HepG2 (cell line): ENCODE results near the gene TCAP. TPM values are rescaled to one million over a fixed set of nuclear protein-coding genes. Genes with fewer than 3 reads are reported as not detected.
A peak's percentile ranks its signal among the peaks of the same experiment; 100 is the strongest.

Experiments
- ATF7 ChIP-seq, 2 experiments: fragments of 450-650 bp in 1 of 2; sonication (generic) in 1 of 2; formaldehyde crosslinking in 1 of 2; IDR thresholded peaks; 2 replicates each; pipeline versions ENCODE4 v1.4.0 to v1.6.1; 2016 to 2020; ENCODE audit warnings: antibody characterized with exemption in 1 of 2, mild to moderate bottlenecking in 1 of 2, missing genetic modification reagents in 1 of 2
- FOXA3 ChIP-seq: IDR thresholded peaks from 2 replicates; pipeline ENCODE4 v1.6.1; 2016; ENCODE audit warnings: missing genetic modification reagents, missing compliant biosample characterization
- LCORL ChIP-seq, 2 experiments: fragments of 450-650 bp in 1 of 2; sonication (generic) in 1 of 2; formaldehyde crosslinking in 1 of 2; IDR thresholded peaks; 2 replicates each; pipeline versions ENCODE4 v1.5.0 to v1.6.1; 2017 to 2020; ENCODE audit warnings: antibody characterized with exemption in 1 of 2, missing genetic modification reagents in 1 of 2
- POGZ ChIP-seq: sonication (generic); formaldehyde crosslinking; IDR thresholded peaks from 2 replicates; pipeline ENCODE4 v1.4.0; 2020; ENCODE audit warnings: mild to moderate bottlenecking, missing genetic modification reagents
- PPARG ChIP-seq: conservative IDR thresholded peaks from 2 replicates; pipeline ENCODE4 v1.6.1; 2016; ENCODE audit warnings: missing biosample characterization, missing genetic modification reagents
- RBFOX2 ChIP-seq: fragments of 200-400 bp; formaldehyde crosslinking; IDR thresholded peaks from 2 replicates; pipeline ENCODE4 v1.6.1; 2017; ENCODE audit warnings: low read depth, mild to moderate bottlenecking, low read length
- ZBTB4 ChIP-seq: sonication (generic); formaldehyde crosslinking; IDR thresholded peaks from 2 replicates; pipeline ENCODE4 v1.4.0; 2020; ENCODE audit warnings: missing genetic modification reagents, mild to moderate bottlenecking, borderline replicate concordance
- ZFP36L1 ChIP-seq: sonication (generic); formaldehyde crosslinking; IDR thresholded peaks from 2 replicates; pipeline ENCODE4 v1.8.0; 2022; ENCODE audit warnings: mild to moderate bottlenecking, missing genetic modification reagents, moderate library complexity
- ZNF790 ChIP-seq: sonication (generic); formaldehyde crosslinking; IDR thresholded peaks from 2 replicates; pipeline ENCODE4 v1.8.0; 2022; ENCODE audit warnings: missing genetic modification reagents, mild to moderate bottlenecking, borderline replicate concordance
- polyA plus RNA-seq, 8 experiments: library from polyadenylated mRNA; depleted of rRNA in 3 of 8; stranded (reverse) in 7 of 8; unstranded in 1 of 8; fragments of >200 nt; fragmentation: Illumina TruSeq in 4 of 8; extraction: Trizol in 4 of 8; gene quantifications; 2 replicates each; pipeline versions ENCODE4 v1.2.1 to v1.2.3, GENCODE V29; 2011 to 2016; ENCODE audit warnings: low read depth in 4 of 8, missing spikeins in 1 of 8, mixed read lengths in 1 of 8; ENCODE audit not compliant: insufficient read depth in 1 of 8
- total RNA-seq, 5 experiments: library from RNA; depleted of rRNA; stranded (reverse); fragments of >200 nt; fragmentation: Illumina TruSeq; extraction: Trizol; gene quantifications; 2 replicates each; pipeline ENCODE4 v1.2.3, GENCODE V29; 2016; ENCODE audit warnings: low read depth in 1 of 5
- TF ChIP-seq, protein P1 (sequence below): sonication (generic); formaldehyde crosslinking; IDR thresholded peaks from 2 replicates; pipeline ENCODE4 v1.8.0; 2022; ENCODE audit warnings: missing genetic modification reagents, mild to moderate bottlenecking, inconsistent platforms, borderline replicate concordance
- TF ChIP-seq, protein P2 (sequence below): sonication (generic); formaldehyde crosslinking; IDR thresholded peaks from 2 replicates; pipeline ENCODE4 v1.4.0; 2020; ENCODE audit warnings: missing genetic modification reagents, borderline replicate concordance
- TF ChIP-seq, protein P3 (sequence below): sonication (generic); formaldehyde crosslinking; IDR thresholded peaks from 2 replicates; pipeline ENCODE4 v1.5.1; 2020; ENCODE audit warnings: mild to moderate bottlenecking, missing genetic modification reagents, borderline replicate concordance
- TF ChIP-seq, protein P4 (sequence below): sonication (generic); IDR thresholded peaks from 2 replicates; pipeline ENCODE4 v1.6.1; 2016; ENCODE audit warnings: low read depth, borderline replicate concordance
- TF ChIP-seq, protein P5 (sequence below): fragments of 450-650 bp; IDR thresholded peaks from 2 replicates; pipeline ENCODE4 v1.6.1; 2017

The TCAP gene
- total and polyA plus RNA-seq, 2 of the 13 experiments (the other 11 are each of a cell fraction or from before 2014, with no cell fraction given) = 0.24 to 0.65 TPM

GRCh38 chr17:39702901-39703893, 38.0 kb downstream of the TCAP start (continued):
- TF ChIP-seq POGZ (CRISPR knock-in tag) = no peak
- peak; percentile 93 for TF ChIP-seq ZFP36L1 (CRISPR knock-in tag)
- TF ChIP-seq RBFOX2 = no peak
- TF ChIP-seq, protein P1, sequence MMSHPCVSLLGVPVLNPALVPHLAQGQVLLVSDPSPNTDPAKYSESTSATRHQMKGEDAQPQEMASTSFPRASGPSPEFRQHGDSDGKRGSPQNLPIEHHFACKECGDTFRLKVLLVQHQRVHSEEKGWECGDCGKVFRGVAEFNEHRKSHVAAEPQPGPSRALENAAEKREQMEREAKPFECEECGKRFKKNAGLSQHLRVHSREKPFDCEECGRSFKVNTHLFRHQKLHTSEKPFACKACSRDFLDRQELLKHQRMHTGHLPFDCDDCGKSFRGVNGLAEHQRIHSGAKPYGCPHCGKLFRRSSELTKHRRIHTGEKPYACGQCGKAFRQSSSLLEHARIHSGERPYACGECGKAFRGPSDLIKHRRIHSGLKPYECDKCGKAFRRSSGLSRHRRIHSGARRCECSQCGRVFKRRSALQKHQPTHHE (CRISPR knock-in tag) = no peak
- TF ChIP-seq ZBTB4 (CRISPR knock-in tag) = no peak
- TF ChIP-seq, protein P2, sequence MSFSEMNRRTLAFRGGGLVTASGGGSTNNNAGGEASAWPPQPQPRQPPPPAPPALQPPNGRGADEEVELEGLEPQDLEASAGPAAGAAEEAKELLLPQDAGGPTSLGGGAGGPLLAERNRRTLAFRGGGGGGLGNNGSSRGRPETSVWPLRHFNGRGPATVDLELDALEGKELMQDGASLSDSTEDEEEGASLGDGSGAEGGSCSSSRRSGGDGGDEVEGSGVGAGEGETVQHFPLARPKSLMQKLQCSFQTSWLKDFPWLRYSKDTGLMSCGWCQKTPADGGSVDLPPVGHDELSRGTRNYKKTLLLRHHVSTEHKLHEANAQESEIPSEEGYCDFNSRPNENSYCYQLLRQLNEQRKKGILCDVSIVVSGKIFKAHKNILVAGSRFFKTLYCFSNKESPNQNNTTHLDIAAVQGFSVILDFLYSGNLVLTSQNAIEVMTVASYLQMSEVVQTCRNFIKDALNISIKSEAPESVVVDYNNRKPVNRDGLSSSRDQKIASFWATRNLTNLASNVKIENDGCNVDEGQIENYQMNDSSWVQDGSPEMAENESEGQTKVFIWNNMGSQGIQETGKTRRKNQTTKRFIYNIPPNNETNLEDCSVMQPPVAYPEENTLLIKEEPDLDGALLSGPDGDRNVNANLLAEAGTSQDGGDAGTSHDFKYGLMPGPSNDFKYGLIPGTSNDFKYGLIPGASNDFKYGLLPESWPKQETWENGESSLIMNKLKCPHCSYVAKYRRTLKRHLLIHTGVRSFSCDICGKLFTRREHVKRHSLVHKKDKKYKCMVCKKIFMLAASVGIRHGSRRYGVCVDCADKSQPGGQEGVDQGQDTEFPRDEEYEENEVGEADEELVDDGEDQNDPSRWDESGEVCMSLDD (CRISPR knock-in tag) = no peak
- TF ChIP-seq ZNF790 = 0 out of 2 replicates have a peak, but pooled peaks have one; percentile 43
- TF ChIP-seq, protein P3, sequence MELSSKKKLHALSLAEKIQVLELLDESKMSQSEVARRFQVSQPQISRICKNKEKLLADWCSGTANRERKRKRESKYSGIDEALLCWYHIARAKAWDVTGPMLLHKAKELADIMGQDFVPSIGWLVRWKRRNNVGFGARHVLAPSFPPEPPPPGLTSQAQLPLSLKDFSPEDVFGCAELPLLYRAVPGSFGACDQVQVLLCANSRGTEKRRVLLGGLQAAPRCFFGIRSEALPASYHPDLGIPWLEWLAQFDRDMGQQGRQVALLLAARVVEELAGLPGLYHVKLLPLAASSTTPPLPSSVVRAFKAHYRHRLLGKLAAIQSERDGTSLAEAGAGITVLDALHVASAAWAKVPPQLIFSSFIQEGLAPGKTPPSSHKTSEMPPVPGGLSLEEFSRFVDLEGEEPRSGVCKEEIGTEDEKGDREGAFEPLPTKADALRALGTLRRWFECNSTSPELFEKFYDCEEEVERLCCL (CRISPR knock-in tag) = no peak; the same call in 1 of the 2 replicates
- no peak for TF ChIP-seq PPARG (CRISPR knock-in tag)
- TF ChIP-seq, protein P4, sequence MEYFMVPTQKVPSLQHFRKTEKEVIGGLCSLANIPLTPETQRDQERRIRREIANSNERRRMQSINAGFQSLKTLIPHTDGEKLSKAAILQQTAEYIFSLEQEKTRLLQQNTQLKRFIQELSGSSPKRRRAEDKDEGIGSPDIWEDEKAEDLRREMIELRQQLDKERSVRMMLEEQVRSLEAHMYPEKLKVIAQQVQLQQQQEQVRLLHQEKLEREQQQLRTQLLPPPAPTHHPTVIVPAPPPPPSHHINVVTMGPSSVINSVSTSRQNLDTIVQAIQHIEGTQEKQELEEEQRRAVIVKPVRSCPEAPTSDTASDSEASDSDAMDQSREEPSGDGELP = peak; percentile 88
- TF ChIP-seq FOXA3 (CRISPR knock-in tag) = peak; percentile 96
- peak; percentile 86 for TF ChIP-seq ATF7 (IDR thresholded peaks at IDR 0.05)
- TF ChIP-seq ATF7 (CRISPR knock-in tag; IDR thresholded peaks at IDR 0.05) = peak; percentile 71; the same call in 1 of the 2 replicates
- TF ChIP-seq, protein P5, sequence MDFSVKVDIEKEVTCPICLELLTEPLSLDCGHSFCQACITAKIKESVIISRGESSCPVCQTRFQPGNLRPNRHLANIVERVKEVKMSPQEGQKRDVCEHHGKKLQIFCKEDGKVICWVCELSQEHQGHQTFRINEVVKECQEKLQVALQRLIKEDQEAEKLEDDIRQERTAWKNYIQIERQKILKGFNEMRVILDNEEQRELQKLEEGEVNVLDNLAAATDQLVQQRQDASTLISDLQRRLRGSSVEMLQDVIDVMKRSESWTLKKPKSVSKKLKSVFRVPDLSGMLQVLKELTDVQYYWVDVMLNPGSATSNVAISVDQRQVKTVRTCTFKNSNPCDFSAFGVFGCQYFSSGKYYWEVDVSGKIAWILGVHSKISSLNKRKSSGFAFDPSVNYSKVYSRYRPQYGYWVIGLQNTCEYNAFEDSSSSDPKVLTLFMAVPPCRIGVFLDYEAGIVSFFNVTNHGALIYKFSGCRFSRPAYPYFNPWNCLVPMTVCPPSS = no peak
- TF ChIP-seq LCORL (IDR thresholded peaks at IDR 0.05) = no peak
- TF ChIP-seq LCORL (CRISPR knock-in tag; IDR thresholded peaks at IDR 0.05) = peak; percentile 94
